Muscle layer of duodenum (tissue), 2 donors: ENCODE measurements around the gene FLII.
"Not testable (repeated sequence)": the region's sequence is repeated elsewhere in the genome, so short reads cannot be mapped to it uniquely, and the experiment has no call there.

ENCODE experiments used
- H3K27ac ChIP-seq: one replicate; pipeline ENCODE4 v1.7.0; 2013; ENCODE audit warnings: mild to moderate bottlenecking, low read length
- H3K27me3 ChIP-seq: one replicate; pipeline ENCODE4 v1.7.0; 2013; ENCODE audit warnings: low read depth, mild to moderate bottlenecking, control low read depth, low read length
- H3K36me3 ChIP-seq, 2 donors: one replicate each; pipeline ENCODE4 v1.7.0; 2013; ENCODE audit warnings: low read length in 2 of 2, control low read depth in 1 of 2, mild to moderate bottlenecking in 1 of 2; ENCODE audit not compliant: insufficient read depth in 2 of 2, control insufficient read depth in 1 of 2
- H3K4me1 ChIP-seq, 2 donors: one replicate each; pipeline ENCODE4 v1.7.0; 2013; ENCODE audit warnings: low read length in 2 of 2, mild to moderate bottlenecking in 2 of 2, control low read depth in 1 of 2, moderate library complexity in 1 of 2; ENCODE audit not compliant: insufficient read depth in 2 of 2, control insufficient read depth in 1 of 2
- H3K4me3 ChIP-seq, 2 donors: one replicate each; pipeline ENCODE4 v1.7.0; 2013; ENCODE audit warnings: low read length in 2 of 2, low read depth in 1 of 2, mild to moderate bottlenecking in 1 of 2
- H3K9me3 ChIP-seq, 2 donors: one replicate each; pipeline ENCODE4 v1.7.0; 2013; ENCODE audit warnings: low read length in 2 of 2, control low read depth in 1 of 2, mild to moderate bottlenecking in 1 of 2; ENCODE audit not compliant: control insufficient read depth in 1 of 2
- donor health status: healthy.

Gene FLII

GRCh38 chr17:18226284-18226945 lies 32.1 kb downstream of the FLII start:
- Histone ChIP-seq H3K4me3 (peak overlapping the region; percentile 77 to 88), H3K4me1 (peaks cover 4 to 16% of the 10 kb centered on the region in 2 donors), H3K27ac (no peak overlapping the region), H3K36me3 (no peaks in the 10 kb centered on the region), H3K27me3 (no peaks in the 10 kb centered on the region), H3K9me3 (no peaks in the 10 kb centered on the region)

DNA sequence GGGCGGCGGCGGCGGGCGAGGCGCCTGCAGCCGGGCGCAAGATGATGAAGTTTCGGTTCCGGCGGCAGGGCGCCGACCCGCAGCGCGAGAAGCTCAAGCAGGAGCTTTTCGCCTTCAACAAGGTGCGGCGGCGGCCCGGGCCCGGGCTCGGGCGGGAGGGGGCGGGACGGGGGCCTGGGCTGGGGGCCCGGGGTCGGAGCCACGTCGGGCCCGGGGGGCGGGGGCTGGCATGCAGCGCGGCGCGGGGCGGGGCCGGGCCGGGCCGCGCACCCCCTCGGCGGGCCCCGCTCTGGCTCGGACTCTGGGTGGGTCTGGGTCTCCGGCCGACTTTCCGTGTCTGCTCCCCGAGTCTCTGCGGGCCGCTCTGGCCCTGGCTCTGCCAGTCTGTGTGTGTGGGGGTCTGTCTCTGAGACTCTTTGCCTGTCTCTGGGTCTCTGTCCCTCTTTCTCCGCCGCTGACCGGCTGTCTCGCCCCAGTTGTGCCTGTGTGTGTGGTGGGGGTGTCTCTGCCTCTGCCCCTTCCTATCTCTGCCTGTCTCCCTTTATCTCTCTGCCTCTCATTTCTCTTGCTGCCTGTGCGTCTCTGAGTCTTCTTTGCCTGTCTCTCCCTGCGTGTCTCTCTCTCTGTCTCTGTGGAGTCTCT lies 32.8 kb downstream of the FLII start:
- no peaks in the 10 kb centered on the region for H3K36me3 ChIP-seq
- peak overlapping the region; percentile 77 to 88 for H3K4me3 ChIP-seq
- H3K4me1 ChIP-seq, result peaks cover 4 to 16% of the 10 kb centered on the region in 2 donors
- H3K9me3 ChIP-seq, result no peaks in the 10 kb centered on the region
- no peaks in the 10 kb centered on the region for H3K27me3 ChIP-seq
- H3K27ac ChIP-seq, result no peak overlapping the region

DNA sequence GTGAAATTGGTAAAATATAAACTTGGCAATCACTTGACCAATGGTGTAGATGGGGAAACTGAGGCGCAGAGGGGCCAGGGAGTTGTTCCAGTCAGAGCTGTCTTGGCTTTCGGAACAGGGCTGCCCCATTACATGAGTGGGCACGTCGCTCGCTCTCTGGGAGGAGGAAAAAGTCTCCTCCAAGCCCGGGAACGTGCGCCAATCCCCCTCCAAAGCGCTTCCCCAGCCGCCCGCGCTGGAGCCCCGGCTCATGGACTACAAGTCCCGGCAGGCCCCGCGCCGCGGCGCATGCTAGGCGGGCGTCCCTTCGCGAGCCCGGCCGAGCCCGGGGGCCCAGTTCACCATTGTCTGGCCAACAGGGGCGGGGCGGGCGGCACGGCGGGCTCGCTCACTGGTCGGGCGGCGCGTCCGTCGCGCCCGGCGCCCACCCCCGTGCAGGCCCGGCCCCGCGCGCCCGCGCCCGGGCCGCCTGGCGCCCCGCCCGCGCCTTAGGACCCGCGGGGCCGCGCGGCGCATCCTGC lies 33.4 kb downstream of the FLII start, which contains the start of gene LLGL1:
LLGL1 (plus strand) TSS at position 515 of the 521 bp plus-strand sequence. CDS start 48 bp downstream, outside the sequence.
- peak within 1 kb of the TSS; percentile 47 for H3K27ac ChIP-seq

GRCh38 chr17:18224387-18225120 lies 34.0 kb downstream of the FLII start:
- Histone ChIP-seq H3K27ac (peak overlapping the region; percentile 47), H3K9me3 (no peaks in the 10 kb centered on the region), H3K4me1 (peaks cover 4 to 16% of the 10 kb centered on the region in 2 donors), H3K4me3 (peak overlapping the region; percentile 50 to 55), H3K27me3 (no peaks in the 10 kb centered on the region), H3K36me3 (no peaks in the 10 kb centered on the region)

More for the DNA sequence above, 33.4 kb downstream of the FLII start, which contains the start of gene LLGL1:
- peaks cover 4 to 16% of the 10 kb centered on the region in 2 donors for H3K4me1 ChIP-seq
- H3K36me3 ChIP-seq, result no peaks in the 10 kb centered on the region
- no peaks in the 10 kb centered on the region for H3K27me3 ChIP-seq
- peak within 1 kb of the TSS; percentile 77 to 88 for H3K4me3 ChIP-seq
- no peaks in the 10 kb centered on the region for H3K9me3 ChIP-seq

DNA sequence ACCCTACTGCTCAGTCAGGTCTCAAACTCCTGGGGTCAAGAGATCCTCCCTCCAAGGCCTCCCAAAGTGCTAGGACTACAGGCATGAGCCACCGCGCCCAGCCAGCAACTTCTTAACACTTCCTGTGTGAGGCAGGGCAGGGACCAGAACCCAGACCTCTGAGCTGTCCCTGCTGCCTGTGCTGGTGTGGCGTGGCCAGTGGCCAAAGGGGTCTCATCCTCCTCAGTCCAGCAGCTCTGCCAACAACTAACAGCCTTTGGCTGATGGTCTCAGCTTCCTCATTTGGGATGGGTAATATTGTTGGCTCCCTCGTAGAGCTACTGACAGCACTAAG lies 34.5 kb downstream of the FLII start:
- H3K36me3 ChIP-seq, result no peaks in the 10 kb centered on the region
- H3K4me1 ChIP-seq, result peaks cover 7 to 19% of the 10 kb centered on the region in 2 donors
- no peaks in the 10 kb centered on the region for H3K27me3 ChIP-seq
- peak overlapping the region; percentile 47 for H3K27ac ChIP-seq
- H3K9me3 ChIP-seq, result no peaks in the 10 kb centered on the region
- H3K4me3 ChIP-seq, result no peak overlapping the region

- Histone ChIP-seq H3K36me3 (no peaks in the 10 kb centered on the region), H3K27me3 (no peaks in the 10 kb centered on the region), H3K27ac (no peak overlapping the region), H3K9me3 (no peaks in the 10 kb centered on the region), H3K4me1 (peaks cover 3 to 5% of the 10 kb centered on the region in 2 donors), H3K4me3 (no peak overlapping the region)
Observed at GRCh38 chr17:18218756-18219415, 39.7 kb downstream of the FLII start.

DNA sequence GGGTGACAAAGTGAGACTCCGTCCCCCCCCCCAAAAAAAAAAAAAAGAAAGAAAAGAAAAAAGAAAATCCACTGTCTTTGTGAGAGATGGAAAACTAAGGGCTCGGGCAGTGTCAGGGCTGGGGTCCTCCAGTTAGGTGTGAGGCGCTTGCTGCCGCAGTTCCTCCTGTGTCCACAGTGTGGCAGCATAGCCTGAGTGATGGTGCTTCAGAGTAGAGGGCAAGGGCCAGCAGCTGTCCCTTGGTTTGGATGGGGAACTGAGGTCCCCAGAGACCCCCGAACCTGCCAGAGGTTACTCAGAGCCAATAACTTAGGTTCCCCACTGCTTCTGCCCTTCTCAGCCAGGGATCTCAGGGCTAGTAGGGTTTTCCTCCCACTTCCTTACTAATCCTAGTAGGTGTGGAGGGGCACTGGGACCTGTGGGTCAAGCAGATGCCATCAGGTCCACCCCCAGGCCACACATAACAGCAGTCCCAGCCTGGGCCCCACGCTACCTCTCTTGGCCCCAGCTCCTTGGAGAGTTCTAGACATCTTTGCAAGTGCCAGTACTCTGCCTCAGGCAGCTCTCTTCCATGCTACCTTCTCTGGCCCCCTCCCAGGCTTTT lies 41.0 kb downstream of the FLII start:
- Histone ChIP-seq H3K36me3 (no peaks in the 10 kb centered on the region), H3K4me1 (peaks cover 3 to 5% of the 10 kb centered on the region in 2 donors), H3K9me3 (no peaks in the 10 kb centered on the region), H3K27me3 (no peaks in the 10 kb centered on the region), H3K4me3 (no peak overlapping the region), H3K27ac (no peak overlapping the region)

GRCh38 chr17:18216906-18217305 lies 41.6 kb downstream of the FLII start:
- not testable (repeated sequence) for H3K9me3 ChIP-seq, H3K4me1 ChIP-seq, H3K4me3 ChIP-seq, H3K27ac ChIP-seq, H3K27me3 ChIP-seq, H3K36me3 ChIP-seq

DNA sequence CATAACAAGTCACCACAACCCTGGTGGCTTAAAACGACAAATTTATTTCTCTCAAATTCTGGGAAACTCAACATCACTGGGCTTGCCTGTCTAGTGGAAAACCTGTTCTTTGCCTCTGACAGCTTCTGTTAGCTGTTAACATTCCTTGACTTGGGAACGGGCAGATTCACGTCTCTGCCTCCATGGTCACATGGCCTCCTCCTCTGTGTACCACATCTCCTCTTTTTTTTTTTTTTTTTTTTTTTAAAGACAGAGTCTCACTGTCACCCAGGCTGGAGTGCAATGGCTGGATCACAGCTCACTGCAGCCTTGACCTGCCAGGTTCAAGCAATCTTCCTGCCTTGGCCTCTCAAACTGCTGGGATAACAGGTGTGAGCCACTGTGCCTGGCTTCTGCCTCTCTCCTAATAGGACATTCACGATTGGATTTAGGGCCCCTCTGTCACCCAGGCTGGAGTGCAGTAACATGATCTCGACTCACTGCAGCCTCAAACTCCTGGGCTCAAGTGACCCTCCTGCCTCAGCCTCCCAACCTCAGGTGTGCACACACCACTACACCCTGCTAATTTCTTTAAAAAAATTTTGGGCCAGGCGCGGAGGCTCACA lies 44.8 kb downstream of the FLII start:
- Histone ChIP-seq H3K4me1 (peaks cover 0 to under 1% of the 10 kb centered on the region in 2 donors), H3K36me3 (peaks cover 19 to 24% of the 10 kb centered on the region in 2 donors), H3K27me3 (no peaks in the 10 kb centered on the region), H3K9me3 (no peaks in the 10 kb centered on the region), H3K4me3 (no peak overlapping the region), H3K27ac (no peak overlapping the region)

DNA sequence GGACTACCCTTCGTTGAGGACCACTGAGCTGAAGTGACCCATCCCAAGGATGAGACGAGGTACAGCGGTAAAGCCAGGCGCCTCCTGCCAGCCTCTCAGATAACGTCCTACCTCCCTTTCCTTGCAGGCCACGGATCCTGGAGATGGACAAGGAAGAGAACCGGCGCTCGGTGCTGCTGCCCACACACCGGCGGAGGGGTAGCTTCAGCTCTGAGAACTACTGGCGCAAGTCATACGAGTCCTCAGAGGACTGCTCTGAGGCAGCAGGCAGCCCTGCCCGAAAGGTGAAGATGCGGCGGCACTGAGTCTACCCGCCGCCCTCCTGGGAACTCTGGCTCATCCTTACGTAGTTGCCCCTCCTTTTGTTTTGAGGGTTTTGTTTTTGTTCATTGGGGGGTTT lies 50.4 kb downstream of the FLII start:
- H3K27me3 ChIP-seq, result no peaks in the 10 kb centered on the region
- H3K4me3 ChIP-seq, result no peak overlapping the region
- peaks cover 0 to 12% of the 10 kb centered on the region in 2 donors for H3K4me1 ChIP-seq
- H3K9me3 ChIP-seq, result no peaks in the 10 kb centered on the region
- H3K36me3 ChIP-seq, result peaks cover 59 to 67% of the 10 kb centered on the region in 2 donors
- H3K27ac ChIP-seq, result no peak overlapping the region
